ENCODE data around the gene PLEKHA5. TPM values are rescaled to one million over a fixed set of nuclear protein-coding genes. Genes with fewer than 3 reads are reported as not detected.

PLEKHA5 gene
- total RNA-seq, 6 experiments from 2014 or later = 15.7 to 22.6 (median 18.6) TPM

GRCh38 chr12:19234981-19235871 lies 105.7 kb downstream of the PLEKHA5 start:
- DNase-seq = no peak
- Mint-ChIP-seq H3K27ac (peak overlapping the region; percentile 72), H3K4me1 (ENCODE audit: low read depth) (peaks cover 56% of the 10 kb centered on the region), H3K36me3 (ENCODE audit: low read depth) (no peaks in the 10 kb centered on the region), H3K27me3 (ENCODE audit: insufficient read depth) (peaks cover 1% of the 10 kb centered on the region; the same call in 1 of the 2 replicates), H3K9me3 (no peaks in the 10 kb centered on the region), H3K4me3 (peak overlapping the region; percentile 64)
- no peak for TF ChIP-seq CTCF (IDR thresholded peaks at IDR 0.05)

- Mint-ChIP-seq H3K4me3 (no peak overlapping the region), H3K4me1 (ENCODE audit: low read depth) (peaks cover 56% of the 10 kb centered on the region), H3K27ac (no peak overlapping the region), H3K36me3 (ENCODE audit: low read depth) (no peaks in the 10 kb centered on the region), H3K9me3 (no peaks in the 10 kb centered on the region), H3K27me3 (ENCODE audit: insufficient read depth) (peaks cover 1% of the 10 kb centered on the region; the same call in 1 of the 2 replicates)
- no peak for DNase-seq
- TF ChIP-seq CTCF (IDR thresholded peaks at IDR 0.05) = no peak
These were observed 107.1 kb downstream of the PLEKHA5 start for GRCh38 chr12:19236656-19237055.

- H3K27ac Mint-ChIP-seq = no peak overlapping the region
- DNase-seq = no peak
- H3K4me3 Mint-ChIP-seq = no peak overlapping the region
- H3K27me3 Mint-ChIP-seq (ENCODE audit: insufficient read depth) = no peaks in the 10 kb centered on the region
- no peak for TF ChIP-seq CTCF (IDR thresholded peaks at IDR 0.05)
- H3K36me3 Mint-ChIP-seq (ENCODE audit: low read depth) = no peaks in the 10 kb centered on the region
- peaks cover 54% of the 10 kb centered on the region for H3K4me1 Mint-ChIP-seq (ENCODE audit: low read depth)
- H3K9me3 Mint-ChIP-seq = no peaks in the 10 kb centered on the region
These were observed 109.0 kb downstream of the PLEKHA5 start for GRCh38 chr12:19238540-19238939.

GRCh38 chr12:19239102-19239501 lies 109.6 kb downstream of the PLEKHA5 start:
- no peak overlapping the region for H3K27ac Mint-ChIP-seq

GRCh38 chr12:19239616-19240234 lies 110.2 kb downstream of the PLEKHA5 start:
- no peaks in the 10 kb centered on the region for H3K27me3 Mint-ChIP-seq (ENCODE audit: insufficient read depth)
- peaks cover 42% of the 10 kb centered on the region for H3K4me1 Mint-ChIP-seq (ENCODE audit: low read depth)
- H3K4me3 Mint-ChIP-seq = no peak overlapping the region
- no peak overlapping the region for H3K27ac Mint-ChIP-seq
- no peaks in the 10 kb centered on the region for H3K36me3 Mint-ChIP-seq (ENCODE audit: low read depth)
- no peak for DNase-seq
- TF ChIP-seq CTCF (IDR thresholded peaks at IDR 0.05) = no peak
- H3K9me3 Mint-ChIP-seq = no peaks in the 10 kb centered on the region

More at GRCh38 chr12:19239102-19239501, 109.6 kb downstream of the PLEKHA5 start:
- no peak for DNase-seq
- Mint-ChIP-seq H3K4me1 (ENCODE audit: low read depth) (peaks cover 49% of the 10 kb centered on the region), H3K27me3 (ENCODE audit: insufficient read depth) (no peaks in the 10 kb centered on the region), H3K4me3 (no peak overlapping the region), H3K36me3 (ENCODE audit: low read depth) (no peaks in the 10 kb centered on the region), H3K9me3 (no peaks in the 10 kb centered on the region)
- TF ChIP-seq CTCF (IDR thresholded peaks at IDR 0.05) = no peak

Measured in HFFc6 (cell line).